ENCODE measurements around the gene TMEM212. TPM values are rescaled to one million over a fixed set of nuclear protein-coding genes. Genes with fewer than 3 reads are reported as not detected.

Gene TMEM212
- total and polyA plus RNA-seq, 2 donors (not counting 3 experiments of a cell fraction or from before 2014, with no cell fraction given), result not detected

GRCh38 chr3:171878461-171879225 lies 35.5 kb downstream of the TMEM212 start:
- FAIRE-seq, result peak; percentile 21
- ChIA-PET CTCF (interaction anchor here (0.8 to 1.6 kb wide), 3 partner anchors 11 to 583 kb away, joined by 3 to 4 read pairs (median 3); no protein-coding TSS in a partner anchor), POLR2A (no interaction called here)
- dilution Hi-C loops (cut with MboI; ENCODE audit: extremely low pct_ligation_motif_present, low sequenced_read_pairs) (no loop called here), intact Hi-C loops (cut with micrococcal nuclease) (no loop called here)
- BruUV-seq (replicated peaks), result no TSS peak
- Histone ChIP-seq H3K79me2 (ENCODE audit: control insufficient read depth, insufficient read depth, low read length) (no peaks in the 10 kb centered on the region), H3K9me3 (replicated peaks; ENCODE audit: control insufficient read depth, insufficient read depth, low read length) (no peaks in the 10 kb centered on the region), H3K4me3 (replicated peaks in 1 of 3; ENCODE audit: insufficient read depth in 1 of 3, low read depth in 1 of 3, low read length in 3 of 3) (no peak overlapping the region), H3K27ac (ENCODE audit: insufficient read depth, low read depth, low read length) (no peak overlapping the region), H3K36me3 (ENCODE audit: control insufficient read depth in 2 of 2, extremely low read depth in 1 of 2, insufficient read depth in 2 of 2, low read length in 2 of 2) (no peaks in the 10 kb centered on the region), H3K9me1 (replicated peaks; ENCODE audit: control insufficient read depth, extremely low read depth, insufficient read depth, low read length) (no peaks in the 10 kb centered on the region), H3K4me1 (ENCODE audit: control insufficient read depth, extremely low read depth, insufficient read depth, low read length) (peaks cover 39% of the 10 kb centered on the region), H3K27me3 (ENCODE audit: control insufficient read depth in 2 of 2, insufficient read depth in 2 of 2, low read length in 2 of 2) (no peaks in the 10 kb centered on the region), H3K9ac (replicated peaks; ENCODE audit: extremely low read depth, insufficient read depth, low read length) (no peak overlapping the region), H2AFZ (ENCODE audit: low read depth, low read length) (no peak overlapping the region), H3K4me2 (ENCODE audit: insufficient read depth, low read length) (no peak overlapping the region), H4K20me1 (replicated peaks; ENCODE audit: control insufficient read depth, extremely low read depth, insufficient read depth, low read length) (no peaks in the 10 kb centered on the region)
- TF ChIP-seq MYC (IDR thresholded peaks at IDR 0.05; ENCODE audit: low read depth, low read length), result no peak
- TF ChIP-seq MAX (IDR thresholded peaks at IDR 0.05; ENCODE audit: insufficient read depth, insufficient read length), result no peak
- TF ChIP-seq GATA2 (IDR thresholded peaks at IDR 0.05; ENCODE audit: insufficient read depth, insufficient read length, low read depth, low read length), result no peak
- no peak for TF ChIP-seq CTCF (IDR thresholded peaks at IDR 0.05; ENCODE audit: extremely low read depth in 1 of 2, insufficient read depth in 1 of 2, low read depth in 1 of 2, low read length in 2 of 2)
- no peak for TF ChIP-seq JUN (IDR thresholded peaks at IDR 0.05; ENCODE audit: borderline replicate concordance, insufficient read depth, insufficient read length, low read depth)
- TF ChIP-seq POLR2AphosphoS5 (IDR thresholded peaks at IDR 0.05; ENCODE audit: insufficient read depth, low read depth, low read length), result no peak
- TF ChIP-seq EZH2 (IDR thresholded peaks at IDR 0.05; ENCODE audit: borderline replicate concordance, low read depth, low read length, severe bottlenecking), result no peak
- TF ChIP-seq POLR2A (IDR thresholded peaks at IDR 0.05; ENCODE audit: low read depth, low read length), result no peak
- no peak for TF ChIP-seq FOS (IDR thresholded peaks at IDR 0.05; ENCODE audit: borderline replicate concordance, insufficient read depth, low read length)
- DNase-seq (ENCODE audit: low read depth, low spot score), result peak; percentile 55

Measured in endothelial cell of umbilical vein (primary cell).